Astrocyte of the cerebellum (primary cell): ENCODE measurements around the gene HPS3.

Experiments
- DNase-seq: peaks from one replicate; pipeline ENCODE4 v3.0.0-alpha.2; 2011; ENCODE audit warnings: low read depth
- H3K4me3 ChIP-seq: 2 replicates; pipeline ENCODE4 v1.5.1; 2011; ENCODE audit warnings: mild to moderate bottlenecking, low read depth, low read length, moderate library complexity
- in situ Hi-C: cut with HindIII; loops from 2 replicates; pipeline ENCODE4 v1.10.0; 2017; ENCODE audit warnings: low sequenced_read_pairs
- TF ChIP-seq, protein P1 (sequence below): IDR thresholded peaks from 2 replicates; pipeline ENCODE4 v1.5.1; 2012; ENCODE audit warnings: low read length, low read depth, moderate library complexity, mild to moderate bottlenecking; ENCODE audit errors: missing control alignments

Gene HPS3

DNA sequence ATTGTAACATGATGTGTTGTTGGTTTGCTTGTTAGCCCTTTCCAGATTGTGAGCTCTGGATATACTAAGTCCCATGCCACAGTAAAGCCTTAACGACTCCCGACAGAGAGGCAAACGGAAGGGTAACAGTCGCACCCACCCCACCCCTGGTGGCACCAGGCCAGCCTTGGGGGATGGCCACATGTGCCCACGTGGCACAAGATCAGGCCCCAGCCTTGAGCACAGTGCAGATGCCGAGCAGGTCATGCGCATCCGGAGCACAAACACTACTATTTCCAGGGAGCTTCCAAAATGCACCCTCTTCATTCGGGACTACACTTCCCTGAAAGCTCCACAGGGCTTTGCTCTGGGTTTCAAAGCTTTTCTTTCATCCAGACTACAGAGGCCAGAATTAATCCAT is 10.7 kb upstream of the HPS3 start:
- DNase-seq = no peak
- in situ Hi-C loops = loop anchor here (25.0 kb wide), 1 partner anchor 169 kb away; no protein-coding TSS in a partner anchor
- H3K4me3 ChIP-seq = no peak overlapping the region
- TF ChIP-seq, protein P1, sequence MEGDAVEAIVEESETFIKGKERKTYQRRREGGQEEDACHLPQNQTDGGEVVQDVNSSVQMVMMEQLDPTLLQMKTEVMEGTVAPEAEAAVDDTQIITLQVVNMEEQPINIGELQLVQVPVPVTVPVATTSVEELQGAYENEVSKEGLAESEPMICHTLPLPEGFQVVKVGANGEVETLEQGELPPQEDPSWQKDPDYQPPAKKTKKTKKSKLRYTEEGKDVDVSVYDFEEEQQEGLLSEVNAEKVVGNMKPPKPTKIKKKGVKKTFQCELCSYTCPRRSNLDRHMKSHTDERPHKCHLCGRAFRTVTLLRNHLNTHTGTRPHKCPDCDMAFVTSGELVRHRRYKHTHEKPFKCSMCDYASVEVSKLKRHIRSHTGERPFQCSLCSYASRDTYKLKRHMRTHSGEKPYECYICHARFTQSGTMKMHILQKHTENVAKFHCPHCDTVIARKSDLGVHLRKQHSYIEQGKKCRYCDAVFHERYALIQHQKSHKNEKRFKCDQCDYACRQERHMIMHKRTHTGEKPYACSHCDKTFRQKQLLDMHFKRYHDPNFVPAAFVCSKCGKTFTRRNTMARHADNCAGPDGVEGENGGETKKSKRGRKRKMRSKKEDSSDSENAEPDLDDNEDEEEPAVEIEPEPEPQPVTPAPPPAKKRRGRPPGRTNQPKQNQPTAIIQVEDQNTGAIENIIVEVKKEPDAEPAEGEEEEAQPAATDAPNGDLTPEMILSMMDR = no peak

DNA sequence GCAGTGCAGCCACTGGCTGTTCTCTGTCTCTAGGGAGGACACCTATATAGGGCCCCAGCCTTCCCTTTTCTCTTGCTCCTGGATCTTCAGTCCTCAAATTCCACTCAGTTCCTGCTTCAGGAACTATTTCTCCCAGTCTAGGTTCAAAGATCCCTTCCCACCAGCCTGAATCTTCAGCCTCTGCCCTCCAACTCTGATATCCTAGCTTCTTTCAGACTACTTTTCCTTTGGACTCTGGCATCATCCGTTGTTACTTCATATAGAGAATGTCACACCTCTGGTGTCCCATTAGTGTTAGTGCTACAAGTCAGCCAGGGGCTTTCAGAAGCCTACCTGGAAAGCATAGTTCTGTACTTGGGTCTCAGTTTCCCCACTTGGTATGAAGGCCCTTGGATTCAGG is 10.0 kb upstream of the HPS3 start:
- H3K4me3 ChIP-seq = no peak overlapping the region
- TF ChIP-seq, protein P1 = no peak
- no peak for DNase-seq
- in situ Hi-C loops = loop anchor here (25.0 kb wide), 1 partner anchor 168 kb away; no protein-coding TSS in a partner anchor

DNA sequence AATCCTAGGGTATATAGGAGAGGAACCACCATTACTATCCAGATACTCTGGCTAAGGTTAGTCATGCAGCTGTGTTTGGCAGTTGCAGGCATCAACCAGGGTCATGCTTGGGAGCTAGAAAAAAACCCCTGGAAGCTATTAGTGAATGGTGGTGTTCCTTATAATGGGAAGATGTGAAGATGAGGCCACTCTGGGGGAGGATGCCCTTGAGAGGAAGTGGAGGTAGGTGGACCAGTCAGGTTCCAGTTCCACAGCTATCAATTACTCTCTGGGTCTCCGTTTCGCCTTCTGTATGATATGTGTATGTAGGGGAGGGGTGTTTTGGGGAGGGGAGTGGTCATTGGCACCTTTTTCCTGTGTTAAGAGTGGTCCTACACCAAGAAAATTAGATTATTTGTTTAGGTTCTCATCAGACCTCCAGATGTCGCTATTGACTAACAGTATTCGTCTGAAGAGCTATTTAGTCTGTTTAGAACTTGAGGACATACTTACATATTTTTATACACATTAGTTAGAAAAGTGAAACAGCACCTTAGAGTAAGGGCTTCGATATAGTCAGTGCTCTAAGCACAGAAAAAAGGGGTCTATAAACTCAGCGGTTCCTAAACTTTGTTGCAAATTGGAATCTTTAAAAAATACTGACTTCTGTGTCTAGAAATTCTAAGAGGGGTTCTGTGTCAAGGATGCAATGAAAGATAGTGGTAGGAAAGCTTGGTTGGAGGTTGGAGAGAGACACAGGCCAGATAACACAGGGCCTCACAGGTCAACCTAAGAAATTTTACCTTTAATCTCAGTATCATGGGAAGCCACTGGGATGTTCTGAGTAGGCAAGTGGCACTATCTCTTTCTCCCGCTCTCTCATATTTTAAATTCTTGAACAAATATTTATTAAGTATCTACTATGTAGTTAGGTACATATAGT is 9.1 kb upstream of the HPS3 start:
- TF ChIP-seq, protein P1 = peak; percentile 32
- in situ Hi-C loops = loop anchor here (25.0 kb wide), 1 partner anchor 167 kb away; no protein-coding TSS in a partner anchor
- peak; percentile 65 for DNase-seq
- no peak overlapping the region for H3K4me3 ChIP-seq

DNA sequence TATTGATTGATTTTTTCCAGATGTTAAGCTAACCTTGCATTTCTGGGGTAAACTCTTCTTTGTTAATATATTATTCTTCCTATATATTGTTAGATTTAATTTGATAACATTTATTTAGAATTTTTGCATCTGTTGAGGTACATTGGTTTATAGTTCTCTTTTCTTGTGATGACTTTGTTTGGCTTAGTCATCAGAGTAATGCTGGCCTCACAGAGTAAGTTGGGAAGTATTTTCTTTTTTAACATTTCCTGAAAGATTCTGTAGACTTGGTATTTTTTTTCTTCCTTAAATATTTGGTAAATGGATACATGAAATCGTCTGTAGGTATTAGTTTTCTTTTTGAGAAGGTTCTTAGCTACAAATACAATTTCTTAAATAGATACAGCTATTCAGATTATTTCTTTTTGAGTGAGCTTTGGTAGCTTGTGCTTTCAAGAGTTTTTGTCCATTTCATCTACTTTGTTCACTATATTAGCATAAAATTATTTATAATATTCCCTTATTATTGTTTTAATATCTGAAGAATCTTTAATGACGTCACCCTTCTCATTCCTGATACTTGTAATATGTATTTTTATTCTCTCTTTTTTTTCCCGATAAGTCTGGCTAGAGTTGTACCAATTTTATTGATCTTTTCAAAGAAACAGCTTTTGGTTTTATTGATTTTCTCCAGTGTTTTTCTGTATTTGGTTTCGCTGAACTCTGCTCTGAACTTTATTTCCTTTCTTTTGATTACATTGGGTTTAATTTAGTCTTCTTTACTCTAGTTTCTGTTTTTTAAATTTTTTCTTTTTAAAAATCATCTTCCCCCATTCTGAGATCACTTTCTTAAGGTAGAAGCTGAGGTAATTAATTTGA is 6.5 kb upstream of the HPS3 start:
- DNase-seq = no peak
- H3K4me3 ChIP-seq = no peak overlapping the region
- in situ Hi-C loops = loop anchor here (25.0 kb wide), 1 partner anchor 164 kb away; no protein-coding TSS in a partner anchor
- TF ChIP-seq, protein P1 = no peak

DNA sequence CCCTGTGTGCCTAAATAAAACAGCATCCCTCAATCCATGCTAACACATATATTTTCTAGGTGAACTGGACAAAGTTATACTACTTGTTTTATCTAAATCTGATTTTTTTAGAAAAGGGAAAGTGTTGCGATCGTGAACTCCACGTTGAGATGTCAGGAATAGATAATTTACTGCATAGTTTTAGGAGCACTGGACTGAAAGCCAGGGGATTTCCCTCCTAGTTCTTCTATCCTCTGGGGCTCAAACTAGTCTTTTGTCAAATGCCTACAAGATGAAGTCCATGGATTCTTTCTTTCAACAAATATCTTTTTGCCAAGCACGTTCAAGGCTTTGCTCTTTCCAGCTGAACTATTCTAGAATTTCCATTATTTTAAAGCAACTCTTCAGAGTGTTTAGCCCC is 617 bp upstream of the HPS3 start:
- DNase-seq = no peak
- in situ Hi-C loops = no loop called here
- H3K4me3 ChIP-seq = peak overlapping the region; percentile 69
- TF ChIP-seq, protein P1 = no peak

DNA sequence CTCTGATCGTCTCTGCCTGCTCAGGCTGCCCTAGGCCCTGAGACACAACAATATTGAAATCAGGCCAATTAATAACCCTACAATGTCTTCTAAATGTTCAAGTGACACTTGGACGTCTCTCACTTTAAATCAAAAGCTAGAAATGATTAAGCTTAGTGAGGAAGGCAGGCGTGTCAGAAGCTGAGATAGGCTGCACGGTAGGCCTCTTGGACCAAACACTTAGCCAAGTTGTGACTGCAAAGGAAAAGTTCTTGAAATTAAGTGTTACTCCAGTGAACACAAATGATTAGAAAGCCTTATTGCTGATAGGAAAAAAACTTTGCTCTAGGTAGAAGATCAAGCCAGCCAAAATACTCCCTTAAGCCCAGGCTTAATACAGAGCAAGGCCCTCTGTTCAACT is 2.2 kb downstream of the HPS3 start:
- in situ Hi-C loops = no loop called here
- TF ChIP-seq, protein P1 = no peak
- H3K4me3 ChIP-seq = no peak overlapping the region
- DNase-seq = no peak
